ENCODE results near the gene CHD6. TPM values are rescaled to one million over a fixed set of nuclear protein-coding genes. Genes with fewer than 3 reads are reported as not detected.

The CHD6 gene
- total RNA-seq, 1 experiment from 2014 or later: 27.2 TPM

- Mint-ChIP-seq H3K4me1 (ENCODE audit: insufficient read depth, unreplicated experiment) (no peaks in the 10 kb centered on the region), H3K4me3 (ENCODE audit: unreplicated experiment) (no peak overlapping the region), H3K27me3 (ENCODE audit: insufficient read depth, unreplicated experiment) (peaks cover 55% of the 10 kb centered on the region), H3K9me3 (ENCODE audit: unreplicated experiment) (no peaks in the 10 kb centered on the region), H3K27ac (ENCODE audit: low read depth, unreplicated experiment) (no peak overlapping the region), H3K36me3 (ENCODE audit: insufficient read depth, unreplicated experiment) (no peaks in the 10 kb centered on the region)
- BruUV-seq (replicated peaks): no TSS peak
- ChIA-PET CTCF (interaction anchor here (0.6 kb wide), 1 partner anchor 396 kb away, joined by 4 read pairs; no protein-coding TSS in a partner anchor), POLR2A (no interaction called here)
- no peak for TF ChIP-seq CTCF (IDR thresholded peaks at IDR 0.05; ENCODE audit: unreplicated experiment)
- DNase-seq (ENCODE audit: unreplicated experiment): no peak
- intact Hi-C loops (cut with micrococcal nuclease): no loop called here
Observed at GRCh38 chr20:41377275-41377674, 240.9 kb downstream of the CHD6 start.

GRCh38 chr20:41376349-41376748 is 241.8 kb downstream of the CHD6 start:
- DNase-seq (ENCODE audit: unreplicated experiment): no peak
- BruUV-seq (replicated peaks): no TSS peak
- Mint-ChIP-seq H3K27ac (ENCODE audit: low read depth, unreplicated experiment) (no peak overlapping the region), H3K27me3 (ENCODE audit: insufficient read depth, unreplicated experiment) (peaks cover 54% of the 10 kb centered on the region), H3K9me3 (ENCODE audit: unreplicated experiment) (no peaks in the 10 kb centered on the region), H3K36me3 (ENCODE audit: insufficient read depth, unreplicated experiment) (no peaks in the 10 kb centered on the region), H3K4me3 (ENCODE audit: unreplicated experiment) (no peak overlapping the region), H3K4me1 (ENCODE audit: insufficient read depth, unreplicated experiment) (no peaks in the 10 kb centered on the region)
- ChIA-PET CTCF (interaction anchor here (0.6 to 1.1 kb wide), 2 partner anchors 35 to 395 kb away, joined by 4 read pairs; no protein-coding TSS in a partner anchor), POLR2A (interaction anchor here (0.7 kb wide), 1 partner anchor 13 kb away, joined by 5 read pairs; no protein-coding TSS in a partner anchor)
- TF ChIP-seq CTCF (IDR thresholded peaks at IDR 0.05; ENCODE audit: unreplicated experiment): no peak
- intact Hi-C loops (cut with micrococcal nuclease): no loop called here

GRCh38 chr20:41375846-41376245 is 242.3 kb downstream of the CHD6 start:
- ChIA-PET CTCF (interaction anchor here (1.1 kb wide), 1 partner anchor 35 kb away, joined by 4 read pairs; no protein-coding TSS in a partner anchor), POLR2A (interaction anchor here (0.7 kb wide), 1 partner anchor 13 kb away, joined by 5 read pairs; no protein-coding TSS in a partner anchor)
- Mint-ChIP-seq H3K27ac (ENCODE audit: low read depth, unreplicated experiment) (no peak overlapping the region), H3K9me3 (ENCODE audit: unreplicated experiment) (no peaks in the 10 kb centered on the region), H3K4me1 (ENCODE audit: insufficient read depth, unreplicated experiment) (no peaks in the 10 kb centered on the region), H3K27me3 (ENCODE audit: insufficient read depth, unreplicated experiment) (peaks cover 49% of the 10 kb centered on the region), H3K36me3 (ENCODE audit: insufficient read depth, unreplicated experiment) (no peaks in the 10 kb centered on the region), H3K4me3 (ENCODE audit: unreplicated experiment) (no peak overlapping the region)
- intact Hi-C loops (cut with micrococcal nuclease): no loop called here
- no peak for TF ChIP-seq CTCF (IDR thresholded peaks at IDR 0.05; ENCODE audit: unreplicated experiment)
- no peak for DNase-seq (ENCODE audit: unreplicated experiment)
- BruUV-seq (replicated peaks): no TSS peak

- BruUV-seq (replicated peaks): no TSS peak
- TF ChIP-seq CTCF (IDR thresholded peaks at IDR 0.05; ENCODE audit: unreplicated experiment): no peak
- no peak overlapping the region for H3K4me3 Mint-ChIP-seq (ENCODE audit: unreplicated experiment)
- POLR2A ChIA-PET: no interaction called here
- DNase-seq (ENCODE audit: unreplicated experiment): no peak
- no peak overlapping the region for H3K27ac Mint-ChIP-seq (ENCODE audit: low read depth, unreplicated experiment)
- peaks cover 33% of the 10 kb centered on the region for H3K27me3 Mint-ChIP-seq (ENCODE audit: insufficient read depth, unreplicated experiment)
- intact Hi-C loops (cut with micrococcal nuclease): no loop called here
- H3K4me1 Mint-ChIP-seq (ENCODE audit: insufficient read depth, unreplicated experiment): no peaks in the 10 kb centered on the region
- CTCF ChIA-PET: interaction anchor here (0.6 to 0.8 kb wide), 3 partner anchors 34 to 1059 kb away, joined by 3 to 5 read pairs (median 4); partner anchors contain the start of gene LPIN3
- H3K36me3 Mint-ChIP-seq (ENCODE audit: insufficient read depth, unreplicated experiment): no peaks in the 10 kb centered on the region
- no peaks in the 10 kb centered on the region for H3K9me3 Mint-ChIP-seq (ENCODE audit: unreplicated experiment)
Observed at GRCh38 chr20:41373931-41374920, 244.0 kb downstream of the CHD6 start.

Data from MCF 10A (cell line).